Fibroblast of lung (primary cell): Measurements from ENCODE around the gene ALG1L2.
"Not testable (repeated sequence)": the region's sequence is repeated elsewhere in the genome, so short reads cannot be mapped to it uniquely, and the experiment has no call there.

ENCODE experiments used
- CTCF ChIP-seq, 2 donors: IDR thresholded peaks in 1 of 2; conservative IDR thresholded peaks in 1 of 2; 1 replicate in 1 of 2; 2 replicates in 1 of 2; pipeline ENCODE4 v1.5.1; 2011 to 2012; ENCODE audit warnings: low read length in 2 of 2, control low read depth in 1 of 2, inconsistent platforms in 1 of 2, low read depth in 1 of 2, mild to moderate bottlenecking in 1 of 2
- EZH2 ChIP-seq: IDR thresholded peaks from 2 replicates; pipeline ENCODE4 v1.5.1; 2012; ENCODE audit warnings: low read length, control low read depth, mild to moderate bottlenecking; ENCODE audit errors: missing control alignments

GRCh38 chr3:130095858-130096257, 14.2 kb downstream of the ALG1L2 start:
- TF ChIP-seq EZH2; CTCF (conservative IDR thresholded peaks at IDR 0.05 in 1 of 2, IDR thresholded peaks at IDR 0.05 in 1 of 2; ENCODE audit: low read depth in 1 of 2, low read length in 2 of 2): not testable (repeated sequence)
